Mononuclear cell (primary cell): ENCODE measurements around the gene DTNBP1. TPM values are rescaled to one million over a fixed set of nuclear protein-coding genes. Genes with fewer than 3 reads are reported as not detected.
"Not testable (repeated sequence)": the region's sequence is repeated elsewhere in the genome, so short reads cannot be mapped to it uniquely, and the experiment has no call there.

Experiments used
- H3K27me3 ChIP-seq: 2 replicates; pipeline ENCODE4 v1.6.0; 2011; ENCODE audit warnings: low read length, control low read depth; ENCODE audit not compliant: insufficient read depth
- H3K4me1 ChIP-seq: 2 replicates; pipeline ENCODE4 v1.5.1; 2011; ENCODE audit warnings: mild to moderate bottlenecking, low read length, control low read depth; ENCODE audit not compliant: insufficient read depth
- H3K4me3 ChIP-seq: 2 replicates; pipeline ENCODE4 v1.5.1; 2011; ENCODE audit warnings: mild to moderate bottlenecking, low read length, moderate library complexity
- H3K9me3 ChIP-seq: 2 replicates; pipeline ENCODE4 v1.5.1; 2011; ENCODE audit warnings: low read depth, mild to moderate bottlenecking, control low read depth, low read length
- total RNA-seq: library from RNA; depleted of rRNA; stranded (reverse); fragments of >200 nt; gene quantifications from one replicate; pipeline ENCODE4 v1.2.3, GENCODE V29; 2012

The DTNBP1 gene
- total RNA-seq, 1 donor: 7.7 TPM

DNA sequence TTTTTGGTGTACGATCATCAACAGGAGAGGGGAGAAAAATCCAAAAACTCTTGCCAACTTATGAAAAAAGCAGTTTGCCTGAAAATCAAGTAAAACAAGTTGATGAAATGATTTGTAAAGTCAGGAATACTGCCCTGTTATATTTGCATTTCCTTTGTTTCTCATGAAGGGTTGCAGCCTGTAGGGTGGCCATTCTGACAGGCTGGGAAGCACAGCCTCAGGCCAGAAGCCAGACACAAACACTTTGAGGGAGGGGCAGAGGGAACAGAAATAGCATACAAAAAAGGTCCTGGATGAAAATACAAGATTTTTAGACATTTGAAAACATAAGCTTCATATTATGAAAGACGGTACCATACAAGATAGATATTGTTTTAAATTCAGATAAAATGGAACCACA, 109.8 kb downstream of the DTNBP1 start:
- H3K9me3 ChIP-seq: no peaks in the 10 kb centered on the region
- no peak overlapping the region for H3K4me3 ChIP-seq
- peaks cover 19% of the 10 kb centered on the region for H3K4me1 ChIP-seq
- H3K27me3 ChIP-seq: no peaks in the 10 kb centered on the region

DNA sequence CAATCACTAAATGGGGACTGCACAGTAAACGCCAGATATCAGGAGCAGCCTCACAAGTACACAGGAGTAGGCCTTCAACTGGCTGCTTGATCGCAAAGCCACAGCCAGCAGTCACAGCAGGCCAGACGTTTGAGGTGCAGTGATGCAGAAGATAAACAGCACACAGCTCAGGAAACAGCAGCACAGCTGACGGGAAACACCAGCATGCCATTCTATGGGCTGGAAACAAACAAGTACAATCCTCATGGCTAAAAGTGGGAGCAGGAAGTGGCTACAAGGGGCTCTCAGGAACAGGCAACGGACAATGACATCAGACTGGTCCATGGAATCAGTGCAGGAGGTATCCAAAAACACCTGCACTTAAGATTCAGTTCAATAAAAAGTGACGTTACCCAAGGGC, 111.0 kb downstream of the DTNBP1 start:
- Histone ChIP-seq H3K27me3 (no peaks in the 10 kb centered on the region), H3K4me3 (no peak overlapping the region), H3K9me3 (no peaks in the 10 kb centered on the region), H3K4me1 (peaks cover 19% of the 10 kb centered on the region)

DNA sequence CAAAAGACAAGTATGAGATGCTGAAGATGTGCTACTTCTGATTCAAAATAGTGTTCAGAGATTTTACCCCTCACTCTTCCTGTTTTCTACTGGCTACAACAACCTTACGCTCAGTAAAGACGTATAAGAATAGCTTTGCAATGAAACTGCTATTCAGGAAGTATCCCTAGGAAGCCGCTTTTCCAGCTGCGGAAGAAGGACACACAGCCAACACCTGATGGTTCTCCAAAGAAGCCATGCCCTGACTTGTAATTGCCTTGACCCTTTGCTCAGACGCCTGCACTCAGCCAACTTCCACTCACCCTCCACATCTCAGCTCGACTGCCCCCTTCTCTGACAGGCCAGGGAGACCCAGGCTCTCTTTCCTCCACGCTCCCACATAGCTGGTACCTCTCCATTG, 111.6 kb downstream of the DTNBP1 start:
- H3K9me3 ChIP-seq: no peaks in the 10 kb centered on the region
- H3K4me1 ChIP-seq: peaks cover 19% of the 10 kb centered on the region
- H3K27me3 ChIP-seq: no peaks in the 10 kb centered on the region
- H3K4me3 ChIP-seq: no peak overlapping the region

DNA sequence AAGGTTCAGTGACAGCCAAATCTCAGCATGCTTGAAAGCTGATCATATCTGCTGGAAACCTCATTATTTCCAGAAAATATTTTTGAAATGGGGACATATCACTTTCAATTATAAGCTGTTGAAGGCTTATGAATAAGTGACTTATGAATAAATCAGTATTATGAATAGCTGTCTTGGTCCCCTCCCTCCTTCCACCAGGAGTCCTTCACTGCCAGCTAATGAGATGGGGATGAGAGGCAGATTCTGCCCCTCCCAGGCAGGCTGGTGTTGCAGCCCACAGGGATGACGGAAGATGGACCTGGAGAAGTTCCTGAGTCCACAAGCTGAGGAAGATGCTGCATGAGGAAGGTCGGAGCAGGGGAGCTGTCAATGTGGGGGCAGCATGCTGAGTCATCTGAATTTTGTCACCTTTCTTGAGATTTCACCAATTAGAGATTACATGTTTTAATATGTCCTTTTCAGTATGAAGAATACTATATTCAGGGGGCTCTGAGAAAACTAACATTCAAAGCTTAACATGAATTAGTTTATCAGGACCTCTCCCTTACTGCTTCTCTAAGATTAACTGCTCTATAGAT, 112.2 kb downstream of the DTNBP1 start:
- Histone ChIP-seq H3K4me3 (no peak overlapping the region), H3K4me1 (peaks cover 19% of the 10 kb centered on the region), H3K9me3 (no peaks in the 10 kb centered on the region), H3K27me3 (no peaks in the 10 kb centered on the region)

- Histone ChIP-seq H3K9me3 (peaks cover 2% of the 10 kb centered on the region), H3K4me3 (no peak overlapping the region), H3K27me3 (no peaks in the 10 kb centered on the region), H3K4me1 (peaks cover 19% of the 10 kb centered on the region)
These were observed 113.5 kb downstream of the DTNBP1 start for GRCh38 chr6:15549371-15549770.

DNA sequence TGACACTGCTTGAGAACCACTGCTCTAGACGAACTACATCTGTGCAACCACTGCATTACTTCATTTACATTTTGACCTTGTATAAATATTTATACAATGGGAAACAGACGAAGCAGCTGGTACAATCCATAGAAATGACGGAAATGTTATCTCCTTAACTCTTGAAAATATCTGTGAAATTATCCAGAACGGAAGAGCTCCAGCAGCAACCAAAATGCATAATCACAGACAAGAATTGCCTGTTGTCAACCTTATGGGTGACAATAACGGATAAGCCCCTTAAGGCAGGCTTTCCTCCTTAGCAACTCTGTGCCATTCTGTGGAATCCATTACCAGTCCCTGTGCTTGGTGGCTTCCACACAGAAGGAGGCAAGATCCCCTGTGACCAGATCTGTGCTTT, 115.4 kb downstream of the DTNBP1 start:
- Histone ChIP-seq H3K9me3 (peaks cover 10% of the 10 kb centered on the region), H3K4me1 (peaks cover 27% of the 10 kb centered on the region), H3K27me3 (no peaks in the 10 kb centered on the region), H3K4me3 (no peak overlapping the region)

DNA sequence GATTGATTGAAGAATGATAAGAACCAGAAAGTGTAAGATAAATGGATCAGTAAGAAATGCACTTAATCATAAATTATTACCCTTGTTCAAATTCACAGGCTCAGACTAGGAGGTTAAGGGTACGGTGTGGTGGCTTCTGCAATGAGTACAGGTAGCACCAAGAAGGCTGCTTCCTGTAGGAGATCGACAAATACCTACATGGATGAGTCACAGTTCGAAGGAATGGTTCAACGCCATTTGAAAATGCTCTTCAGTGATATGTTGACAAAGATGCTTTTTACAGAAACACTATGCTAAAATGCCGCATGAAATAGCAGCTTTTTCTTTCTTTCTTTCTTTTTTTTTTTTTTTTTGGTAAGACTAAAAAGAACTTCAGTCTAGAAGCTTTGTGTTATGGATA, 116.2 kb downstream of the DTNBP1 start:
- Histone ChIP-seq H3K27me3 (no peaks in the 10 kb centered on the region), H3K4me1 (peaks cover 26% of the 10 kb centered on the region), H3K4me3 (no peak overlapping the region), H3K9me3 (peaks cover 10% of the 10 kb centered on the region)

GRCh38 chr6:15544321-15544900, 118.4 kb downstream of the DTNBP1 start:
- Histone ChIP-seq H3K9me3 (peaks cover 10% of the 10 kb centered on the region), H3K4me3 (no peak overlapping the region), H3K4me1 (peaks cover 24% of the 10 kb centered on the region), H3K27me3 (no peaks in the 10 kb centered on the region)

DNA sequence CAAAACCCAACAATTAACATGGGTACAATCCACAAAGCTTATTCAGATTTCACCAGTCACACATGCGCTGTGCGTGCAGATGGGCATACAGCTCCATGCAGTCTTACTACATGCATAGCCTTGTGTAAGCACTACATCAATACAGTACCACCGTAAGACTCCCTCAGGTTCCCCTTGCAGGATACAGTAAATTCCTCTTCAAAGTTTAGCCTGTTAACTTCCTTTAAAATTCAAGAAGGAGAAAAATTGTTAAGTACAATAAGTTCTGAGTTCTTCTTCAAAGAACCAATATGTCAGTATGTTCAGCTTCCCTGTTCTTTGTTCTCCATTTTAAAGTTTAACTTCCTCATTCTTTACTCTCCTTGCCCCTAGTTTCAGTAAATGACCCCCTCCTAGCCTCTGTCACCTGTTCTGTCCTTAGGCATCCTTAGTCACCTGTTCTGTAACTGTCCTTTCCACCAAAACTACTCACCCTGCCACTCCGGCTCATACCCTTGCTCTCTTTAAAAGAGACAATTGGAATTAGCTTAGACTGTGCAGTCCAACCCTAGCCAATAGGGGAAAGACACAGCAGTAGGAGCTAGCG, 119.4 kb downstream of the DTNBP1 start:
- H3K4me3 ChIP-seq, H3K27me3 ChIP-seq: not testable (repeated sequence)
- Histone ChIP-seq H3K9me3 (peaks cover 10% of the 10 kb centered on the region), H3K4me1 (peaks cover 26% of the 10 kb centered on the region)

GRCh38 chr6:15539722-15540270, 123.0 kb downstream of the DTNBP1 start:
- Histone ChIP-seq H3K4me3 (no peak overlapping the region), H3K9me3 (peaks cover 10% of the 10 kb centered on the region), H3K27me3 (no peaks in the 10 kb centered on the region), H3K4me1 (peaks cover 45% of the 10 kb centered on the region)

GRCh38 chr6:15538766-15539495, 123.9 kb downstream of the DTNBP1 start:
- no peaks in the 10 kb centered on the region for H3K27me3 ChIP-seq
- peaks cover 3% of the 10 kb centered on the region for H3K9me3 ChIP-seq
- H3K4me1 ChIP-seq: peaks cover 47% of the 10 kb centered on the region
- H3K4me3 ChIP-seq: no peak overlapping the region

GRCh38 chr6:15538106-15538505, 124.7 kb downstream of the DTNBP1 start:
- H3K4me1 ChIP-seq: peaks cover 44% of the 10 kb centered on the region
- H3K4me3 ChIP-seq: no peak overlapping the region
- H3K27me3 ChIP-seq: no peaks in the 10 kb centered on the region
- no peaks in the 10 kb centered on the region for H3K9me3 ChIP-seq

DNA sequence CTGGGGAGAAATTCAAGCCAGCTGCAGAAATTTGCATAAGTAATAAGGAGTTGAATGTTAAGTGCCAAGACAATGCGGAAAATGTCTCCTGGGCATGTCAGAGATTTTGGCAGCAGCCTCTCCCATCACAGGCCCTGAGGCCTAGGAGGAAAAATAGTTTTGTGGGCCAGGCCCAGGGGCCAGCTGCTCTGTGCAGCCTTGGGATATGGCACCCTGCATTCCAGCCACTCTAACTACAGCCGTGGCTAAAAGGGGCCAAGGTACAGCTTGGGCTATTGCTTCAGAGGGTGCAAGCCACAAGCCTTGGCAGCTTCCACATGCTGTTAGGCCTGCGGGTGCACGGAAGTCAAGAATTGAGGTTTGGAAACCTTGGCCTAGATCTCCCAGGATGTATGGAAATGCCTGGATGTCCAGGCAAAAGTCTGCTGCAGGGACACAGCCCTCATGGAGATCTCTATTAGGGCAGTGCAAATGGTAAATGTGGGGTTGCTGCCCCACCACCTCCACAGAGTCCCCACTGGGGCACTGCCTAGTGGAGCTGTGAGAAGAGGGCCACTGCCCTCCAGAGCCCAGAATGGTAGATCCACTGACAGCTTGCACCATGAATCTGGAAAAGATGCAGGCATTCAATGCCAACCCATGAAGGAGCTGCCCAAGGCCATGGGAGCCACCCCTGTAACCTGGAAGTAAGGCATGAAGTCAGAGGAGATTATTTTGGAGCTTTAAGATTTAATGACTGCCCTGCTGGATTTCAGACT, 126.5 kb downstream of the DTNBP1 start:
- no peaks in the 10 kb centered on the region for H3K27me3 ChIP-seq
- peaks cover 37% of the 10 kb centered on the region for H3K4me1 ChIP-seq
- H3K4me3 ChIP-seq: no peak overlapping the region
- no peaks in the 10 kb centered on the region for H3K9me3 ChIP-seq

GRCh38 chr6:15535495-15536197, 127.2 kb downstream of the DTNBP1 start:
- Histone ChIP-seq H3K9me3 (no peaks in the 10 kb centered on the region), H3K4me3 (no peak overlapping the region), H3K27me3 (no peaks in the 10 kb centered on the region), H3K4me1 (peaks cover 31% of the 10 kb centered on the region)
